ENCODE results near the gene FLRT1. TPM values are rescaled to one million over a fixed set of nuclear protein-coding genes. Genes with fewer than 3 reads are reported as not detected.

FLRT1 gene
- total RNA-seq, 6 donors from 2014 or later, result 0.09 to 0.30 (median 0.15) TPM; not detected in 3

GRCh38 chr11:64011371-64011770 is 24.4 kb upstream of the FLRT1 start:
- Histone ChIP-seq H3K4me1 (peaks cover 17 to 19% (median 18%) of the 10 kb centered on the region in 4 donors), H3K36me3 (no peaks in the 10 kb centered on the region), H3K9me3 (no peaks in the 10 kb centered on the region), H3K27ac (no peak overlapping the region), H3K4me3 (no peak overlapping the region), H3K27me3 (no peaks in the 10 kb centered on the region)
- ATAC-seq (ENCODE audit: low FRiP score in 2 of 2) (no peak), DNase-seq (no peak)
- WGBS, 2 donors, result 79 to 89% methylated on average over 8 of the region's 8 CpGs
- TF ChIP-seq POLR2AphosphoS5 (IDR thresholded peaks at IDR 0.05) (no peak), CTCF (IDR thresholded peaks at IDR 0.05) (no peak), POLR2A (IDR thresholded peaks at IDR 0.05) (no peak), EP300 (IDR thresholded peaks at IDR 0.05) (no peak)

GRCh38 chr11:64013141-64013896 is 22.4 kb upstream of the FLRT1 start:
- Histone ChIP-seq H3K9me3 (no peaks in the 10 kb centered on the region), H3K36me3 (no peaks in the 10 kb centered on the region), H3K27me3 (no peaks in the 10 kb centered on the region), H3K27ac (no peak overlapping the region), H3K4me1 (peaks cover under 1 to 2% (median 2%) of the 10 kb centered on the region in 4 donors), H3K4me3 (no peak overlapping the region)
- no peak for TF ChIP-seq EP300 (IDR thresholded peaks at IDR 0.05)
- TF ChIP-seq POLR2AphosphoS5 (IDR thresholded peaks at IDR 0.05), result no peak
- no peak for TF ChIP-seq POLR2A (IDR thresholded peaks at IDR 0.05)
- no peak for TF ChIP-seq CTCF (IDR thresholded peaks at IDR 0.05)
- DNase-seq (no peak), ATAC-seq (ENCODE audit: low FRiP score in 2 of 2) (no peak)
- whole genome bisulfite sequencing, 2 donors, result 93 to 95% methylated on average over 16 of the region's 16 CpGs

- no peaks in the 10 kb centered on the region for H3K27me3 ChIP-seq
- ATAC-seq (ENCODE audit: low FRiP score in 2 of 2) (no peak), DNase-seq (no peak)
- H3K9me3 ChIP-seq, result no peaks in the 10 kb centered on the region
- peaks cover 0 to 8% (median 2%) of the 10 kb centered on the region in 4 donors for H3K4me1 ChIP-seq
- H3K27ac ChIP-seq, result no peak overlapping the region
- TF ChIP-seq EP300 (IDR thresholded peaks at IDR 0.05) (no peak), POLR2A (IDR thresholded peaks at IDR 0.05) (no peak), CTCF (IDR thresholded peaks at IDR 0.05) (no peak), POLR2AphosphoS5 (IDR thresholded peaks at IDR 0.05) (no peak)
- no peaks in the 10 kb centered on the region for H3K36me3 ChIP-seq
- 93 to 96% methylated on average over 8 to 11 of the region's 11 CpGs for WGBS, 2 donors
- H3K4me3 ChIP-seq, result no peak overlapping the region
These were observed 21.4 kb upstream of the FLRT1 start for GRCh38 chr11:64014356-64014755.

- Histone ChIP-seq H3K27ac (no peak overlapping the region), H3K4me1 (peaks cover 0 to 8% (median 2%) of the 10 kb centered on the region in 4 donors), H3K4me3 (no peak overlapping the region), H3K36me3 (no peaks in the 10 kb centered on the region), H3K27me3 (no peaks in the 10 kb centered on the region), H3K9me3 (no peaks in the 10 kb centered on the region)
- ATAC-seq (ENCODE audit: low FRiP score in 2 of 2), result no peak
- WGBS, 2 donors, result 88 to 94% methylated on average over 15 to 17 of the region's 20 CpGs
- no peak for DNase-seq
- TF ChIP-seq CTCF (IDR thresholded peaks at IDR 0.05) (no peak), EP300 (IDR thresholded peaks at IDR 0.05) (no peak), POLR2A (IDR thresholded peaks at IDR 0.05) (no peak), POLR2AphosphoS5 (IDR thresholded peaks at IDR 0.05) (no peak)
These were observed 20.2 kb upstream of the FLRT1 start for GRCh38 chr11:64015510-64015909.
